Activated CD8-positive, alpha-beta memory T cell treated with anti-CD3 and anti-CD28 coated beads for 24 hours (primary cell): ENCODE data around the gene CSF1R.

Experiments used
- DNase-seq: peaks from one replicate; pipeline ENCODE4 v3.0.0-alpha.2; 2020

The CSF1R gene

GRCh38 chr5:150022681-150023080, 63.7 kb downstream of the CSF1R start:
- DNase-seq: no peak

GRCh38 chr5:150022158-150022531, 64.2 kb downstream of the CSF1R start:
- DNase-seq: no peak

- DNase-seq: no peak
Observed at GRCh38 chr5:150021491-150022157, 64.7 kb downstream of the CSF1R start.

- no peak for DNase-seq
Observed at GRCh38 chr5:150020249-150020648, 66.1 kb downstream of the CSF1R start.

GRCh38 chr5:150017226-150018005, 68.9 kb downstream of the CSF1R start:
- no peak for DNase-seq

- DNase-seq: no peak
Observed at GRCh38 chr5:150016537-150016936, 69.8 kb downstream of the CSF1R start.

- DNase-seq: no peak
Observed at GRCh38 chr5:150015415-150015814, 70.9 kb downstream of the CSF1R start.

GRCh38 chr5:150014456-150014855, 71.9 kb downstream of the CSF1R start:
- no peak for DNase-seq

GRCh38 chr5:150013931-150014330, 72.4 kb downstream of the CSF1R start:
- no peak for DNase-seq

- no peak for DNase-seq
Observed at GRCh38 chr5:150009671-150010387, 76.5 kb downstream of the CSF1R start.

GRCh38 chr5:150007050-150007449, 79.3 kb downstream of the CSF1R start:
- no peak for DNase-seq

- DNase-seq: no peak
Observed at GRCh38 chr5:150006318-150006717, 80.0 kb downstream of the CSF1R start.
